GM12878 (cell line): ENCODE measurements around the gene TMEM131L. TPM values are rescaled to one million over a fixed set of nuclear protein-coding genes. Genes with fewer than 3 reads are reported as not detected.

Experiments
- ATF3 ChIP-seq: IDR thresholded peaks from 2 replicates; pipeline ENCODE4 v1.6.1; 2011; ENCODE audit warnings: low read depth, mild to moderate bottlenecking, low read length, moderate library complexity, borderline replicate concordance; ENCODE audit errors: extremely low read depth
- BHLHE40 ChIP-seq, 2 experiments: fragments of 450-650 bp in 1 of 2; IDR thresholded peaks; 2 replicates each; pipeline ENCODE4 v1.6.1; 2011 to 2017; ENCODE audit warnings: low read depth in 2 of 2, borderline replicate concordance in 1 of 2, improper control_type of control experiment in 1 of 2, low read length in 1 of 2, mild to moderate bottlenecking in 1 of 2
- CEBPB ChIP-seq, 2 experiments: fragments of 150-350 bp in 1 of 2; IDR thresholded peaks; 2 replicates each; pipeline ENCODE4 v1.6.1; 2012 to 2014; ENCODE audit warnings: low read depth in 2 of 2, low read length in 2 of 2, borderline replicate concordance in 1 of 2, inconsistent platforms in 1 of 2
- GABPA ChIP-seq: IDR thresholded peaks from 2 replicates; pipeline ENCODE4 v1.6.1; 2014; ENCODE audit warnings: antibody characterized with exemption, low read depth, mild to moderate bottlenecking, inconsistent platforms
- HDAC6 ChIP-seq: fragments of 200-600 bp; sonication (generic); IDR thresholded peaks from one replicate; pipeline ENCODE4 v1.8.0; 2017; ENCODE audit warnings: antibody characterized with exemption; ENCODE audit not compliant: unreplicated experiment
- HSF1 ChIP-seq: fragments of 150-350 bp; IDR thresholded peaks from 2 replicates; pipeline ENCODE4 v1.6.1; 2014; ENCODE audit warnings: mild to moderate bottlenecking, low read depth, low read length
- IKZF1 ChIP-seq: fragments of 450-650 bp; conservative IDR thresholded peaks from 2 replicates; pipeline ENCODE4 v1.6.1; 2017; ENCODE audit warnings: antibody characterized with exemption, mild to moderate bottlenecking
- JUNB ChIP-seq: IDR thresholded peaks from 2 replicates; pipeline ENCODE4 v1.6.1; 2016; ENCODE audit warnings: antibody characterized with exemption, mild to moderate bottlenecking
- MTA2 ChIP-seq: fragments of 450-650 bp; IDR thresholded peaks from 2 replicates; pipeline ENCODE4 v1.6.1; 2016; ENCODE audit warnings: low read depth, mild to moderate bottlenecking, moderate library complexity
- MXI1 ChIP-seq: fragments of 150-350 bp; IDR thresholded peaks from 2 replicates; pipeline ENCODE4 v1.6.1; 2011; ENCODE audit warnings: low read depth, mild to moderate bottlenecking, inconsistent platforms, low read length, improper control_type of control experiment
- NFIC ChIP-seq: IDR thresholded peaks from 2 replicates; pipeline ENCODE4 v1.6.1; 2012; ENCODE audit warnings: low read depth, mild to moderate bottlenecking, inconsistent platforms, low read length, moderate library complexity
- NR2C1 ChIP-seq: fragments of 450-650 bp; IDR thresholded peaks from 2 replicates; pipeline ENCODE4 v1.6.1; 2017; ENCODE audit warnings: antibody characterized with exemption, mild to moderate bottlenecking, moderate library complexity
- PAX8 ChIP-seq: fragments of 450-650 bp; IDR thresholded peaks from 2 replicates; pipeline ENCODE4 v1.6.1; 2017; ENCODE audit warnings: mild to moderate bottlenecking, moderate library complexity
- PKNOX1 ChIP-seq: fragments of 450-650 bp; IDR thresholded peaks from 2 replicates; pipeline ENCODE4 v1.6.1; 2016; ENCODE audit warnings: mild to moderate bottlenecking
- POLR2AphosphoS5 ChIP-seq: IDR thresholded peaks from 2 replicates; pipeline ENCODE4 v1.6.1; 2011; ENCODE audit warnings: mild to moderate bottlenecking, low read length, inconsistent platforms
- RELB ChIP-seq: fragments of 450-650 bp; IDR thresholded peaks from 2 replicates; pipeline ENCODE4 v1.6.1; 2017; ENCODE audit warnings: low read depth, mild to moderate bottlenecking, moderate library complexity
- SMAD1 ChIP-seq: fragments of 450-650 bp; IDR thresholded peaks from 2 replicates; pipeline ENCODE4 v1.6.1; 2018; ENCODE audit warnings: mild to moderate bottlenecking, low read depth; ENCODE audit not compliant: partially characterized antibody
- SMC3 ChIP-seq: IDR thresholded peaks from 2 replicates; pipeline ENCODE4 v1.6.1; 2011; ENCODE audit warnings: low read length, improper control_type of control experiment, borderline replicate concordance
- STAT3 ChIP-seq: IDR thresholded peaks from 2 replicates; pipeline ENCODE4 v1.6.1; 2011; ENCODE audit warnings: low read depth, low read length, improper control_type of control experiment
- ZBTB11 ChIP-seq: fragments of 450-650 bp; formaldehyde crosslinking; IDR thresholded peaks from 2 replicates; pipeline ENCODE4 v1.5.0; 2022; ENCODE audit warnings: mild to moderate bottlenecking, missing genetic modification characterization
- ZNF384 ChIP-seq: IDR thresholded peaks from 2 replicates; pipeline ENCODE4 v1.6.1; 2012; ENCODE audit warnings: low read depth, mild to moderate bottlenecking, low read length, improper control_type of control experiment, borderline replicate concordance
- polyA plus RNA-seq, 11 experiments: library from polyadenylated mRNA; depleted of rRNA in 4 of 11; unstranded in 6 of 11; stranded (reverse) in 5 of 11; fragments of >200 nt; fragmentation: Nextera tagmentation in 4 of 11; fragmentation: Illumina TruSeq in 1 of 11; extraction: Ambion mirVana in 4 of 11; extraction: Trizol in 1 of 11; gene quantifications; 1 replicate in 1 of 11; 2 replicates in 10 of 11; pipeline versions ENCODE4 v1.2.1 to v1.2.3, GENCODE V29; 2011 to 2016; ENCODE audit warnings: inconsistent platforms in 2 of 11, missing spikeins in 2 of 11, low read depth in 1 of 11
- total RNA-seq, 4 experiments: library from RNA; depleted of rRNA in 3 of 4; stranded (reverse); fragments of >200 nt in 3 of 4; fragmentation: Illumina TruSeq in 1 of 4; extraction: Trizol in 1 of 4; gene quantifications; 2 replicates each; pipeline versions ENCODE4 v1.2.1 to v1.2.3, GENCODE V29; 2013 to 2021

The TMEM131L gene
- total and polyA plus RNA-seq, 10 of the 15 experiments (the other 5 are each of a cell fraction or from before 2014, with no cell fraction given) = 8.5 to 101 (median 74.4) TPM

- peak; percentile 39; the same call in 1 of the 2 replicates for TF ChIP-seq RELB
- TF ChIP-seq BHLHE40 (IDR thresholded peaks at IDR 0.05; ENCODE audit: borderline replicate concordance in 1 of 2, low read depth in 2 of 2, low read length in 1 of 2) = no peak
- TF ChIP-seq HSF1 = no peak
- TF ChIP-seq PKNOX1 = peak; percentile 96
- TF ChIP-seq CEBPB (IDR thresholded peaks at IDR 0.05; ENCODE audit: borderline replicate concordance in 1 of 2, low read depth in 2 of 2, low read length in 2 of 2) = no peak
- no peak for TF ChIP-seq GABPA
- no peak for TF ChIP-seq ATF3
- no peak; the same call in 1 of the 2 replicates for TF ChIP-seq POLR2AphosphoS5
- TF ChIP-seq STAT3 = 0 out of 2 replicates have a peak, but pooled peaks have one; percentile 44
- no peak for TF ChIP-seq HDAC6
- TF ChIP-seq SMAD1 = peak; percentile 38
- peak; percentile 26; the same call in 1 of the 2 replicates for TF ChIP-seq MTA2
- no peak for TF ChIP-seq MXI1
- no peak for TF ChIP-seq NR2C1
- TF ChIP-seq SMC3 = no peak
- no peak for TF ChIP-seq ZNF384
- no peak for TF ChIP-seq NFIC
- TF ChIP-seq ZBTB11 = no peak
- TF ChIP-seq IKZF1 = peak; percentile 33; the same call in 1 of the 2 replicates
- TF ChIP-seq JUNB = 0 out of 2 replicates have a peak, but pooled peaks have one; percentile 13
- no peak for TF ChIP-seq PAX8
These were observed 24.9 kb downstream of the TMEM131L start (continued) for GRCh38 chr4:153490985-153491483.
